ENCODE data around the gene HHAT.

The HHAT gene

DNA sequence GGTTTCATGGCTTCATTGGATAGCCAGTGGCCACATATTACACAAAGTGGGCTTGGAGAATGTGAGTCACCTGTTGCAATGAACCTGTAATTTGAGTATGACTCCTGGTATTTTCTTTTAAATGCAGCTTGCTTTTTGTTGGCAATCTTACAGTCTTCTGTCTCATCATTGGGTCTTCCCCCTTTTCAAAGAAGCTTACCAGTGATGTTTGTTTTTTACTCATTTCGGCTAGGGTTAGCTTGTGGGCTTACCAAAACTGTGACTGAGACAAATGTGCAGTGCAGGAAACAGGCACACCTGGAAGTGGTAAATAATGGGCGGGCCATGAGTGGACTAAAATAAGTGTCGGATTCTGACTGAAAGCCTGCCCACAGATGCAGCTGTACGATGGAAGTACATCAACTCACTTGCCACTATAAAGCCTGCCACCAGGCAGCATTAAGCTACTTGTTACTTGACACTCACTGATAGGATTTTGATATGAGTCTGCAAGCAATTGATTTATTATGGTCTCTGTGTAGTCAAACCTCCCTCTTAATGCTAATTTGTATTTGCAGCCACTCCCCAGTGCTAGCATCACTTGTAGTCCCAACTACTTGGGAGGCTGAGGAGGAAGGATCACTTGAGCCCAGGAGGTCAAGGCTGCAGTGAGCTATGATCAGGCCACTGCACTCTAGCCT is 4.2 kb downstream of the HHAT start:
- H3K9me3 ChIP-seq (ENCODE audit: insufficient read depth, low read depth, low read length) = no peaks in the 10 kb centered on the region
- H3K27me3 ChIP-seq (ENCODE audit: insufficient read depth, low read length, poor library complexity, severe bottlenecking) = no peaks in the 10 kb centered on the region
- H3K4me2 ChIP-seq (ENCODE audit: low read depth, low read length, poor library complexity, severe bottlenecking) = peak overlapping the region; percentile 45

GRCh38 chr1:210335001-210335400 is 6.3 kb downstream of the HHAT start:
- Histone ChIP-seq H2AFZ (ENCODE audit: low read length) (no peak overlapping the region), H3K9ac (ENCODE audit: low read depth, low read length, poor library complexity, severe bottlenecking) (no peak overlapping the region), H3K9me3 (ENCODE audit: insufficient read depth, low read depth, low read length) (no peaks in the 10 kb centered on the region), H3K27me3 (ENCODE audit: insufficient read depth, low read length, poor library complexity, severe bottlenecking) (no peaks in the 10 kb centered on the region), H4K20me1 (ENCODE audit: insufficient read depth, low read length, poor library complexity, severe bottlenecking) (no peaks in the 10 kb centered on the region), H3K36me3 (ENCODE audit: insufficient read depth, low read length) (no peaks in the 10 kb centered on the region), H3K4me3 (ENCODE audit: low read length, poor library complexity, severe bottlenecking) (no peak overlapping the region), H3F3A (ENCODE audit: low read depth) (no peaks in the 10 kb centered on the region), H3K9me2 (replicated peaks; ENCODE audit: low read depth, low read length) (no peaks in the 10 kb centered on the region), H3K4me1 (ENCODE audit: insufficient read depth, low read length, poor library complexity, severe bottlenecking) (peaks cover 31% of the 10 kb centered on the region), H3K79me2 (ENCODE audit: insufficient read depth, low read length) (no peaks in the 10 kb centered on the region), H3K4me2 (ENCODE audit: low read depth, low read length, poor library complexity, severe bottlenecking) (no peak overlapping the region)
- no peak for TF ChIP-seq EZH2phosphoT487 (IDR thresholded peaks at IDR 0.05; ENCODE audit: borderline replicate concordance)
- no peak for TF ChIP-seq CTCF (conservative IDR thresholded peaks at IDR 0.05; ENCODE audit: low read length)

More for the DNA sequence above, 4.2 kb downstream of the HHAT start:
- no peak overlapping the region for H3K9ac ChIP-seq (ENCODE audit: low read depth, low read length, poor library complexity, severe bottlenecking)
- H3K79me2 ChIP-seq (ENCODE audit: insufficient read depth, low read length) = no peaks in the 10 kb centered on the region
- no peaks in the 10 kb centered on the region for H4K20me1 ChIP-seq (ENCODE audit: insufficient read depth, low read length, poor library complexity, severe bottlenecking)
- 0 out of 2 replicates have a peak overlapping the region, but pooled peaks have one; percentile 5 for H2AFZ ChIP-seq (ENCODE audit: low read length)
- no peak overlapping the region for H3K4me3 ChIP-seq (ENCODE audit: low read length, poor library complexity, severe bottlenecking)
- no peaks in the 10 kb centered on the region for H3K36me3 ChIP-seq (ENCODE audit: insufficient read depth, low read length)
- H3K4me1 ChIP-seq (ENCODE audit: insufficient read depth, low read length, poor library complexity, severe bottlenecking) = peaks cover 38% of the 10 kb centered on the region
- no peaks in the 10 kb centered on the region for H3F3A ChIP-seq (ENCODE audit: low read depth)
- no peaks in the 10 kb centered on the region for H3K9me2 ChIP-seq (replicated peaks; ENCODE audit: low read depth, low read length)
- TF ChIP-seq EZH2phosphoT487 (IDR thresholded peaks at IDR 0.05; ENCODE audit: borderline replicate concordance) (no peak), CTCF (conservative IDR thresholded peaks at IDR 0.05; ENCODE audit: low read length) (no peak)

DNA sequence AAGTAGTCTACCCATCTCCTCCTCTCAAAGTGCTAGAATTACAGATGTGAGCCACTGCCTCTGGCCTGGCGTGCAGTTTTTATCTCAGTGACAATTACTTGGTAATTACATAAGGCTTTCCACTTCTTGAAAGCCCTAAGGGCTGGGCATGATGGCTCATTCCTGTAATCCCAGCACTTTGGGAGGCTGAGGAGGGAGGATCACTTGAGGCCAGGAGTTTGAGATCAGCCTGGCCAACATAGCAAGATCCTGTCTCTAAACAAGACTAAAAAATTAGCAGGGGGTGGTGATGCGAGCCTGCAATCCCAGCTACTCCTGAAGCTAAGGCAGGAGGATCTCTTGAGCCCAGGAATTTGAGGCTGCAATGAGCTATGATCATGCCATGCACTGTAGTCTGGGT is 7.7 kb downstream of the HHAT start:
- Histone ChIP-seq H3K4me1 (ENCODE audit: insufficient read depth, low read length, poor library complexity, severe bottlenecking) (peaks cover 36% of the 10 kb centered on the region), H3K27me3 (ENCODE audit: insufficient read depth, low read length, poor library complexity, severe bottlenecking) (no peaks in the 10 kb centered on the region), H2AFZ (ENCODE audit: low read length) (no peak overlapping the region), H3K79me2 (ENCODE audit: insufficient read depth, low read length) (no peaks in the 10 kb centered on the region), H3F3A (ENCODE audit: low read depth) (no peaks in the 10 kb centered on the region), H3K4me3 (ENCODE audit: low read length, poor library complexity, severe bottlenecking) (no peak overlapping the region), H4K20me1 (ENCODE audit: insufficient read depth, low read length, poor library complexity, severe bottlenecking) (no peaks in the 10 kb centered on the region), H3K36me3 (ENCODE audit: insufficient read depth, low read length) (no peaks in the 10 kb centered on the region), H3K9me2 (replicated peaks; ENCODE audit: low read depth, low read length) (no peaks in the 10 kb centered on the region), H3K4me2 (ENCODE audit: low read depth, low read length, poor library complexity, severe bottlenecking) (no peak overlapping the region), H3K9ac (ENCODE audit: low read depth, low read length, poor library complexity, severe bottlenecking) (no peak overlapping the region), H3K9me3 (ENCODE audit: insufficient read depth, low read depth, low read length) (no peaks in the 10 kb centered on the region)
- TF ChIP-seq EZH2phosphoT487 (IDR thresholded peaks at IDR 0.05; ENCODE audit: borderline replicate concordance) (no peak), CTCF (conservative IDR thresholded peaks at IDR 0.05; ENCODE audit: low read length) (no peak)

Data from Loucy (cell line).